HFF-Myc (cell line): ENCODE measurements around the gene SEH1L.
A peak's percentile ranks its signal among the peaks of the same experiment; 100 is the strongest.
"Not testable (repeated sequence)": the region's sequence is repeated elsewhere in the genome, so short reads cannot be mapped to it uniquely, and the experiment has no call there.

Experiments used
- DNase-seq: peaks from one replicate; pipeline ENCODE4 v3.0.0-alpha.2; 2011; ENCODE audit warnings: low read depth; ENCODE audit errors: extremely low read depth
- H3K4me3 ChIP-seq: replicated peaks from 2 replicates; pipeline ENCODE4 v1.5.1; 2011; ENCODE audit warnings: low read depth, mild to moderate bottlenecking, control low read depth, low read length
- CTCF ChIP-seq: IDR thresholded peaks from 2 replicates; pipeline ENCODE4 v1.5.1; 2012; ENCODE audit warnings: mild to moderate bottlenecking, low read depth, low read length, control low read depth; ENCODE audit errors: missing control alignments

Gene SEH1L

GRCh38 chr18:12995952-12996477 lies 48.2 kb downstream of the SEH1L start:
- H3K4me3 ChIP-seq: no peak overlapping the region
- TF ChIP-seq CTCF: no peak
- no peak for DNase-seq

GRCh38 chr18:12996661-12997292 lies 49.0 kb downstream of the SEH1L start:
- H3K4me3 ChIP-seq: no peak overlapping the region
- DNase-seq: no peak
- no peak for TF ChIP-seq CTCF

- DNase-seq, H3K4me3 ChIP-seq: not testable (repeated sequence)
Measured at GRCh38 chr18:12997330-12997729, 49.5 kb downstream of the SEH1L start.

- TF ChIP-seq CTCF: no peak
- DNase-seq: no peak
- H3K4me3 ChIP-seq: no peak overlapping the region
Measured at GRCh38 chr18:12998332-12999060, 50.7 kb downstream of the SEH1L start.

- peak; percentile 89 for DNase-seq
- H3K4me3 ChIP-seq: no peak overlapping the region
- peak; percentile 65 for TF ChIP-seq CTCF
Measured at GRCh38 chr18:13003466-13003896, 55.7 kb downstream of the SEH1L start.

- no peak overlapping the region for H3K4me3 ChIP-seq
- no peak for DNase-seq
Measured at GRCh38 chr18:13004396-13004795, 56.6 kb downstream of the SEH1L start.

More at GRCh38 chr18:13004396-13004795, 56.6 kb downstream of the SEH1L start:
- no peak for TF ChIP-seq CTCF
